Kidney tubule cell (primary cell): ENCODE data around the gene RRP7A.
"Not testable (repeated sequence)": the region's sequence is repeated elsewhere in the genome, so short reads cannot be mapped to it uniquely, and the experiment has no call there.

Experiments
- DNase-seq: peaks from one replicate; pipeline ENCODE4 v3.0.0-alpha.2; 2018; ENCODE audit warnings: low spot score

RRP7A gene, protein sequence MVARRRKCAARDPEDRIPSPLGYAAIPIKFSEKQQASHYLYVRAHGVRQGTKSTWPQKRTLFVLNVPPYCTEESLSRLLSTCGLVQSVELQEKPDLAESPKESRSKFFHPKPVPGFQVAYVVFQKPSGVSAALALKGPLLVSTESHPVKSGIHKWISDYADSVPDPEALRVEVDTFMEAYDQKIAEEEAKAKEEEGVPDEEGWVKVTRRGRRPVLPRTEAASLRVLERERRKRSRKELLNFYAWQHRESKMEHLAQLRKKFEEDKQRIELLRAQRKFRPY

DNA sequence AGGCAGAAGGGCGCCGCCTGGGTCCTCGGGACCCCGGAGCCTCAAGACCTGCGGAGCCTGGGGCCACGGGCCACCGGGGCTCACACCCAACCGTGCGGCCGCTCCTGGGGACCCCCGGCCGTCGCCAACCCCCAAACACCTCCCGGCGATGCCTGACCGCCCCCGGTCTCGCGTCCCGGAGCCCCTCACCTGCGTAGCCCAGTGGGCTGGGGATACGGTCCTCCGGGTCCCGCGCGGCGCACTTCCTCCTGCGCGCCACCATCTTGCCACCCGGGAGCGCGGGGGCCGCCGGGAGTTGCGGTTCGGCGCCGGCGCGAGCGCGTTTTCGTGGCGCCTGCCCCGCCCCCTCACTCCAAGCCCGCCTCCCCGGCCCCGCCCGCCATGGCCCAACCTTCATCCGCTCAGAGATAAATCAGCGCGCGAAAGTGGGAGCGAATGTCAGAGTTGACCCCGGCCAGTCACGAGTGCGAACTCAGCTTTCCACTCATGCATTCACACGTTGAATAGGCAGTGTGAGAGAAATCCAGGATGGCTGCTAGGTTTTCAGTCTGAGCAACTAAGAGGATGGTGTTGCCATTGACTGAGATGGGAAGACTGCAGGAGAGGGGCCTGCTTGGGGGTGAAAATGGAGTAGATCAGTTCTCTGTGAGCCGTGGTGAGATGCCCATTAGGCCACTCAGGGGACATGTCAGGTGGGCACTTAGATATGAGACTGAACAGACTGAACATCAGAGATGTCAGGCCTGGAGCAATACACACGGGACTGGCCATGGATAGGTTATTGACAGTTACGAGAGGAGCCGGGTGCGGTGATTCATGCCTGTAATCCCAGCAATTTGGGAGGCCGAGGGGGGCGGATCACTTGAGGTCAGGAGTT lies at the start of gene RRP7A:
RRP7A (minus strand) TSS at position 272 of the 877 bp plus-strand sequence; CDS start at position 262, 10 bp downstream.
- peak; percentile 74 for DNase-seq

DNA sequence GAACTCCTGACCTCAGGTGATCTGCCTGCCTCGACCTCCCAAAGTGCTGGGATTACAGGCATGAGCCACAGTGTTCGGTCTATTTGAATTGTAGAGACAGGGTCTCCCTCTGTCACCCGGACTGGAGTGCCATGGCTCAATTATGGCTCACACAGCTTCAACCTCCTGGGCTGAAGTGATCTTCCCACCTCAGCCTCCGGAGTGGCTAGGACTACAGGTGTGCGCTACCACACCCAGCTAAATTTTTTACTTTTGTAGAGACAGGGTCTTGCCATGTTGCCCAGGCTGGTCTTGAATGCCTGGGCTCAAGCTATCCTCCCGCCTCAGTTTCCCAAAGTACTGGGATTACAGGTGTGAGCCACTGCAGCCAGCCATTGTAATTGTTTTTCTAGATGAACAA lies 48.4 kb upstream of the RRP7A start:
- not testable (repeated sequence) for DNase-seq

DNA sequence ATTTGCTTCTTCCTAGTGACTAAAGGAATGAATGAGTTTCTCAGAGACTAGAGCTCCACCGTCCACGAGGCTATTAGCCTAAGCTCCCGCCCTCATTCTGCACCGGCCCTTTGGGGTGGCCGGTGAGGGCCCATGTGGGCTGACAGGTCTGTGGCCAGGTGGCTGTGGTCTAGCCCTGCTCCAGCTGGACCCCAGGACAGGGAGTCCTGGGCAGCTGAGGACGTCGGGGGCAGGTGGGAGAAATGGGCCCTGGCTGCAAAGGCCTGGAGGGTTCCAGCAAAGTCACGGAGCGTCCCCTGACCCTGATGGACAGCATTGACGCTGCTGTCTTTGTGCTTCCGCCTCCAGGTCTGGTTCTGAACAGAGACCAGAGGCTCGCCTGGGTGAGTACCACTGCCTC lies 46.4 kb upstream of the RRP7A start:
- DNase-seq = no peak

DNA sequence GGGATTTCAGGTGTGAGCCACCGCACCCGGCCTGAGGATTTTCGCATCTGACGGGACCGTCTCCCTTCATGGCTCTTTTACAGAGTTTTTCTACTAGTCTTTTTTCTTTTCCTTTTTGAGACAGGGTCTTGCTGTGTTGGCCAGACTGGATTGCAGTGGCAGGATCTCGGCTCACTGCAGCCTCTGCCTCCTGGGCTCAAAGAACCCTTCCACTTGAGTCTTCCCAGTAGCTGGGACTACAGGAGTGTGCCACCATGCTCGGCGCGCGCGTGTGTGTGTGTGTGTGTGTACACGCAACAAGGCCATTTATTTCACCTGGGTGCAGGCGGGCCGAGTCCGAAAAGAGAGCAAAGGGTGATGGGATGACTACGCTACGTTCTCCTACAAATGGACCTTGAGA lies 45.1 kb upstream of the RRP7A start:
- DNase-seq = no peak

DNA sequence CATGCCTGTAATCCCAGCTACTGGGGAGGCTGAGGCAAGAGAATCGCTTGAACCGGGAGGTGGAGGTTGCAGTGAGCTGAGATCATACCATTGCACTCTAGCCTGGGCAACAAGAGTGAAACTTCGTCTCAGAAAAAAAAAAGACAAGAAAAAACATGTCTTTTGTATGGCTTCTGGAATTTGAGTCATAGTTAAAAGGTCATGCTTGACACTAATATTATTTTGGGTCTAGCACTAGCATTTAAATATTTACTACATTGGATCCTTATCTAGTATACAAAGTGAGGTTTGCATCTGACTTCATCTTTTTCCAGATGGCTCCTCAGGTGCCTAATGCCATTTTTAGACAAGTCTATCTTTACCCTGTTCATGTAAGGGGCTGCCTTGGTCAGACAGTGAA lies 44.3 kb upstream of the RRP7A start:
- not testable (repeated sequence) for DNase-seq

DNA sequence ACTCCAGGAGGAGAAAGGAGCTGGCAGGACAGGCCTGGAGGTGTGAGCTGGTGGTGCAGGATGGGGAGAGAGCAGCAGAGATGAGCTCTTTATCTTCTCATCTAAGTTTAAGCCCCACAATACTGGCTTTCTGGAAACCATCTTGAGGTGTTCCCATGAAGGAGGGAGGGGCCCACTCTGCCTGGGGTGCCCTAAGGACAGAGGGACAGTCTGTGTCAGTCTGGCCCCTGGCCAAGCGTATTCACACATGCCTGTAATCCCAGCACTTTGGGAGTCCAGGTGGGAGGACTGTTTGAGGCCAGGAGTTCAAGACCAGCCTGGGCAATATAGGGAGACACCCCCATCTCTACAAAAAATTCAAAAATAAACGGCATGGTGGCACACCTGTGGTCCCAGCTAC lies 43.1 kb upstream of the RRP7A start:
- no peak for DNase-seq

DNA sequence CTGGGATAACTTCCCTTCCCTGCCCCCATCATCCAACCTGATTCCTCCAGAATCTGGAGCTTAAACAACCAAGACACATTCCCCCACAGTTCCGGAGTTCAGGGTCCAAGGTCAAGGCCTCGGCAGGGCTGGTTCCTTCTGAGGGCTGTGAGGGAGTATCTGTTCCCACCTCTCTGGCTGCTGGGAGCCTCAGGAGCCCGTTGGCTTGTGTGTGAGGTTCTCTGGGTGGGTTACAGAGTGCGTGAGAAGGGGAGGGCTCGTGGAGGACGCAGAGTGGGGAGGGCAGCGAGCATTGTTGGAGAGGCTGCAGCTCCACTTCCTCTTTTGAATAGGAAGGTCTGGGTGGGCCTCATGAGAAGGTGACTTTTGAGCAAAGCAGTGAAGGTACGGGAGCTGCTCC lies 42.7 kb upstream of the RRP7A start:
- no peak for DNase-seq

DNA sequence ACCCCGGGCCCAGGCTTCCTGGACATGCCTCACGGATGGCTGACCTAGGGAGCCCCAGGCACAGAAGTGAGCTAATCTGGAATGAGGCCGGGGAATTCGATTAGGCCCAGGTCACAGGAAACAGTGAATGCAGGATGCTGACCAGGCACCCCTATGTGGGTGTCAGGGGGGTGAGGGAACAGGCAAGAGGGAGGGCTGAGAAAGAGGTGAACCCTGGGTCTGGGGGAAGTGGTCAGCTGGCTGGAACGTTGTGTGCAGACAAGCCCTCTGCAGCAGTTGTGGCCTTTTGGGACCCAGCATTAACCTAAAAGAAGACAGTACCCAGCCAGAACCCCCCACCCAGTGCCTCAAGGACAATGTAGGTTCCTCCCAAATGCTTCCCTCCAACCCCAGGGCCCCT lies 42.3 kb upstream of the RRP7A start:
- DNase-seq = no peak

DNA sequence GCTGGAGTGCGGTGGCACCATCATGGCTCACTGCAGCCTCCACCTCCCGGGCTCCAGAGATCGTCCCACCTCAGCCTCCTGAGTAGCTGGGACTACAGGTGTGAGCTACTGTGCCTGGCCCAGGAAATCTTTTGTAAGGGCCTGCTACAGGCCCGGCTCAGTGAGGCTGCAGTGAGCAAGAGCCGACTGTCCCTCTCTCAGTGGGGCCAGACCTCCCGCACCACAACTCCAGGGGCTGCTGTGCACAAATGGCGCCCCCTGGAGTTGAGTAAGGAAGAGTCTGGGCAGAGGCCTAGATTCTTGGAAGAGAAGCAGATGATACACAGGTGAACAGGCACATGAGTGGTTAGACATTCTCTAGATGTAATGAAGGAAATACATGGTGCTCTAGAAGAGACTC lies 41.2 kb upstream of the RRP7A start:
- peak; percentile 42 for DNase-seq

DNA sequence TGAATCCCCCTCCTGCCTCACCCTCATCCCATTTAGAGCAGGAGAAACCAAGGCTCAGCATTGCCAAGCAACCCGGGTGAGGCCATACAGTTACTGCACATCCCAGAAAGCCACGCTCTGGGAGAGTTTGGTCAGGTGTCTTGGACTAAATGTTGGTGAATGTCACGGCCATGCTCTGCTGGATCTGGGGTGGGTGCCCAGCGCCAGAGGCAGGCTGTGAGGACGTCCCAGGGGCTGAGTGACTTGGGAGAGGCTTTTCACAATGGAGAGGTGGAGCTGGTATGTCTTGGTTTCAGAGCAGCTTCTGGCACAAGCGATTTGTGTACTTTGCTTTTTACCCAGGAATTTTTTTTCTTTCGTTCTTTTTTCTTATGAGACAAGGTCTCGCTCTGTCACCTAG lies 40.8 kb upstream of the RRP7A start:
- peak; percentile 17 for DNase-seq

DNA sequence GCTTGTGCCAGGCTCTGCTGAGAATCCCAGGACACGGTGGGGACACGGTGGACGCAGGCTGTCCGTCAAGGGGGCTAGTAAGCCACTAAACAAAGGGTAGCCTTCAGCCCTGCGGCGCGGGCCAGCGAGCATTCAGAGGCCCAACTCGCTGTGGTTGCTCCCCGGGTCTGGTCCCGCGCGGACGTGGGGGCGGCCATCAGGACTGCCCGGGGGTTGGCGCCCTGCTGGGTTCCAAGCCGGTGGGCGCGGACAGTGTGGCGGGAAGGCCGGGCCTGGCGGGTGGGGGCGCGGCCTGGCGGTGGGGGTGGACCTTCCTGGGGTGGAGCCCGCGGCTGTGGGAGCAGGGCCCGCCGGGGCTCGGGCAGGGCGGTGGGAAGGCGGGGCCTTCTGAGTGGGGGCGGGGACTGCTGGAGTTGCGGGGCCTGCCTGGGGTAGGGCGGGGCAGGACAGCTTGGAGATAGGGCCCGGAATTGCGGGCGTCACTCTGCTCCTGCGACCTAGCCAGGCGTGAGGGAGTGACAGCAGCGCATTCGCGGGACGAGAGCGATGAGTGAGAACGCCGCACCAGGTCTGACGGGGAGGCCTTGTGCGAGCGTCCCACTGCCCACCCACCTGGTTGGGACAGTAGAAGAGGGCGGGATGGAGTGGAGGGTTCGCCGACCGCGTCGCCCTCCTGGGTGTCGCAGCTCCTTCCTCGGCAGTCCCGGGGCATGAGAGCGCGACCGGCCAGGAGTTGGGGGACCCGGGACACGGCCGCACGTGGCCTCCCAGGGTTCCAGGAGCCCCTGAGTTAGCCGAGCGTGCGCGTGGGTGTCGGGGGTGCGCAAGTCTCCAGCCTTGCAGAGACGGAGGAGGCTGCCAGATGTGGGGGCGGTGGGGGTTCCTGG lies 34.1 kb upstream of the RRP7A start, which contains the start of gene SERHL2:
SERHL2 (plus strand) TSS at position 482 of the 887 bp plus-strand sequence; CDS start at position 547, 65 bp downstream.
- peak; percentile 74 for DNase-seq

DNA sequence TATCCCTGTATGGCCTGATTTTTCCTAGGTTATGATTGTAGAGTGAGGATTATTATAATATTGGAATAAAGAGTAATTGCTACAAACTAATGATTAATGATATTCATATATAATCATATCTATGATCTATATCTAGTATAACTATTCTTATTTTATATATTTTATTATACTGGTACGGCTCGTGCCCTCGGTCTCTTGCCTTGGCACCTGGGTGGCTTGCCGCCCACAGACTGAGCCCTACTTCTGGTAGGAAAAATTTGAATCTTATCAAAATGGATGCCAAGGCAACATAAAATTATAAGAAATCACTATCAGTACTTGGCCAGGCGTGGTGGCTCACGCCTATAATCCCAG lies 32.7 kb upstream of the RRP7A start:
- not testable (repeated sequence) for DNase-seq

DNA sequence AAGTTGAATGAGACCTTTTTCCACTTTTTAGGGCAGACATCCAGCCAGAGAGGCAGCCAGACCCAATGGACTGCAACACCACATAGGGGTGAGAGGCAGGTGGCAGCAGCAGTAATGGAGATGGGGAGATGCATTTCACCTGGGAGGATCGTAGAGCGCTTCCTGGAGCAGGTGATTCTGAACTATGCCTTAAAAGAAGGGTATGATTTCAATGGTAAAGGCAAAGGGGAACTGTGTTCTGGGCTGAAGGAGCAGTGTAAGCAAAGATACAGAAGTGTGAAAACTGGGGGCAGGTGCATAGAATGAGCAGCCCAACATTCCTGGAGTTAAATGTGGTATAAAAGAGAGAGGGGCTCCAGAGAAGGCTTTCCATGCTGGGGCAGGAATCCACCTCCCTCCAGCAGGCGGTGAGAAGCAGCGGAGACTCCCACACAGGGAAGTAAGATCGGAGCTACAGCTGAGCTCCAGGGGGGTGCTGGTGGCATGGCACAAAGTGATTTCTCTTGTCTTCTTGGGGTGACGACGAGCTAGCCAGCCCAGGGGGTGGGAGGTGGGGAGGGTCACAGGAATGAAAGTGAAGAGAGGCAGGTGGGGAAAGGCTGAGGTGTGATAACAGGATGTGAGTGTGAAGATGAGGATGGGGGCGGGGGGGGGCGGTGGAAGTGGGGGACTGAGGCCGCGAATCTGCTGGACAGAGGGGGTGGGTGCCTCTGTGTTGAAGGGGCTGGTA lies 29.9 kb upstream of the RRP7A start:
- DNase-seq = no peak

DNA sequence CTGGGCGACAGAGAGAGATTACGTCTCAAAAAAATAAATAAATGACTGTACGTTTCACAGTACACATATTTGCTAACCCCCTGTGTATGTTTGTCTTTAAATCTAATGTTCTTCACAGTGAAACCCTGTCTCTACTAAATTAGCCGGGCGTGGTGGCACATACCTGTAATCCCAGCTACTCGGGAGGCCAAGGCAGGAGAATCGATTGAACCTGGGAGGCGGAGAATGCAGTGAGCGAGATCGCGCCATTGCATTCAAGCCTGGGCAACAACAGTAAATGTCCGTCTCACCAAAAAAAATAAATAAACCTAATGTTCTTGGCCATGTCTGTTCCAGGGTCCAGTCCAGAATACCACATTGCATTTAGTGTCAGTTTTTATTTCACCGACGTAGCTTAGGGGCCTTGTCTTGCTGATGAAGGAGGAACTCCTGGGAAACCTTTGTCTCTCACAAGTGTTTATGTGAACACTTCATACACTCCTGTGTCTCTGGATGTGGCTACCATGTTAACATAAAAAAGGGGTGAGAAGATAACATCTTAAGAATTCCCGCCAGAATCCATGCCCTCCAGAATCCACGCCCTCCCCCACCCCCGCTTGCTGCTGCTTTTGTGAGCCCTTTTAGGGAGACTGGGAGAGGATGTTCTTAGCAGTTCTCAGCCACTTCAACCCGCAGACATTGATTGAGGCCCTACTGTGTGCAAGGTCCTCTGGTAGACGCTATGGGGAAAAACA lies 29.2 kb upstream of the RRP7A start:
- DNase-seq = no peak

DNA sequence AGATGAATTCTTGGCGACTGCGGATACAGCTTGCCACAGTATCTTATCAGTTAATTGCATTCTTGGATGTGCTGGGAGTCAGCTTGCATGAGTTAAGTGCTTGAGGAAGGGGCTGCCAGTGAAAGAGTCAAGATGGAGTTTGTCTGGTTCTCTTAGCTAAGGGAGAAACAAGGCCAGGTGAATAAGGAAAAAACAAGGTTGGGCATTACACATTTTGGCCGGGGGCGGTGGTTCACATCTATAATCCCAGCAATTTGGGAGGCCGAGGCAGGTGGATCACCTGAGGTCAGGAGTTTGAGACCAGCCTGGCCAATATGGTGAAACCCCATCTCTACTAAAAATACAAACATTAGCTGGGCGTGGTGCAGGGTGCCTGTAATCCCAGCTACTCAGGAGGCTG lies 28.5 kb upstream of the RRP7A start:
- not testable (repeated sequence) for DNase-seq

DNA sequence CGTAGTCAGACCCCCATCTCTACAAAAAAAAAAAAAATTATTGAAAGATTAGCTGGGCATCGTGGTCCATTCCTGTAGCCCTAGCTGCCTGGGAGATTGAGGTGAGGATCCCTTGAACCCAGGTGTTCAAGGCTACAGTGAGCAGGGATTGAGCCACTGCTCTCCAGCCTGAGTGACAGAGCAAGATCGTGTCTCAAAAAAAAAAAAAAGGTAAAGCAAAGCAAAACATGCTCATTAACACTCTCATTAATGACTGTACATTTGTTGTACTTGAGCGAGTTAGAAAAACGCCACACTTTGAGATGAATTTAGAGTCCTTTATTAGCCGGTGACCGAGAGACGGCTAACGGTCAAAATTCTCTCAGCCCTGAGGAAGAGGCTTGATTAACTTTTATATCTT lies 28.0 kb upstream of the RRP7A start:
- no peak for DNase-seq

DNA sequence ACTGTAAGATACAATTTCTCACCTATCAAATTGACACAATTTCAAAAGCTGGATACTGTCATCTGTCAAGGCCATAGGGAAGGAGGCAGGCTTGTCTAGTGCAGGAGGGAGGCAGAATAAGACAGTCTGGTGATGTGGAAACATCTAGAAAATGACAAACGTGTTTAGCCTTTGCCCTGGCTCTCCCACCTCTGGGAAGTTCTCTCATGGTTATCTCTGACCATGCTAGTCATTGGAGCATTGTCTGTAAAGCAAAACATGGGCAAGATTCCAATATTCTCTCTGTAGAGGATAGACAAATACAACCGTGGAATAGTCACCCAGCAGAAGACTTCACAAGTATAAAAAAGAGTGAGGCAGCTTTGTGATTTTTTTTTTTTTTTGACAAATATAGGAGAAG lies 25.1 kb upstream of the RRP7A start:
- DNase-seq = peak; percentile 44

DNA sequence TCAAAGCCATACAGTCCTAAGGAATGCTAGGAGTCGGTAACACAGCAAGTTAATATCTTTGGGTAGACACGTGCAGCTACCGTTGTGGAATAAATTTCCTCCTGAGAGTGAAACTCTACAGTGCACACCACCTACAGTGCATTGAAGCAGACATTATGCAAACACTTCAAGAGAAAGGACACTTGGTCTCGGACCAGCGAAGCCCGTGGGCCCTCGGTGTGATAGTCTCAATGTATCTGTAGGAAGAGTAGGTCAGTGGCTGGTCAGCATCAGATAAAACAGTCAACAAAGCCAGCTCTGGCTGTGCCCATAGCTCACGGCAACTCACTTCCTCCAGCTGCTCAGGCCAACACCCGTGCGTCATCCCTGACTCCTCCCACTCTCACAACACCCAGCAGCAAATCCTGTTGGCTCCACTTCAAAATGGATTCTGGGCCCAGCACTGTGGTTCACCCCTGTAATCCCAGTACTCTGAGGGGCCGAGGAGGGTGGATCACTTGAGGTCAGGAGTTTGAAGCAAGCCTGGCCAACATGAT lies 19.7 kb upstream of the RRP7A start:
- DNase-seq = not testable (repeated sequence)

DNA sequence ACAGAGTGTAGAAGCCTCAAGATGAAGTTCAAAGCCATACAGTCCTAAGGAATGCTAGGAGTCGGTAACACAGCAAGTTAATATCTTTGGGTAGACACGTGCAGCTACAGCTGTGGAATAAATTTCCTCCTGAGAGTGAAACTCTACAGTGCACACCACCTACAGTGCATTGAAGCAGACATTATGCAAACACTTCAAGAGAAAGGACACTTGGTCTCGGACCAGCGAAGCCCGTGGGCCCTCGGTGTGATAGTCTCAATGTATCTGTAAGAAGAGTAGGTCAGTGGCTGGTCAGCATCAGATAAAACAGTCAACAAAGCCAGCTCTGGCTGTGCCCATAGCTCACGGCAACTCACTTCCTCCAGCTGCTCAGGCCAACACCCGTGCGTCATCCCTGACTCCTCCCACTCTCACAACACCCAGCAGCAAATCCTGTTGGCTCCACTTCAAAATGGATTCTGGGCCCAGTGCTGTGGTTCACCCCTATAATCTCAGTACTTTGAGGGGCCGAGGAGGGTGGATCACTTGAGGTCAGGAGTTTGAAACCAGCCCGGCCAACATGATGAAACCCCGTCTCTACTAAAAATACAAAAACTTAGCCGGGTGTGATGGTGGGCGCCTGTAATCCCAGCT lies 17.7 kb upstream of the RRP7A start:
- DNase-seq = not testable (repeated sequence)

DNA sequence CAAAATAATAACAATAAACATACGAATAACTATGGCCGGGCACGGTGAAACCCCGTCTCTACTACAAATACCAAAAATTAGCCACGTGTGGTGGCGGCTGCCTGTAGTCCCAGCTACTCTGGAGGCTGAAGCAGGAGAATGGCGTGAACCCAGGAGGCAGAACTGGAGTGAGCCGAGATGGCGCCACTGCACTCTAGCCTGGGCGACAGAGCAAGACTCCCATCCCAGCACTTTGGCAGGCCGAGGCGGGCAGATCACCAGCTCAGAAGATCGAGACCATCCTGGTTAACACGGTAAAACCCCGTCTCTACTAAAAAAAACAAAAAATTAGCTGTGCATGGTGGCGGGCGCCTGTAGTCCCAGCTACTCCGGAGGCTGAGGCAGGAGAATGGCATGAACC lies 17.0 kb upstream of the RRP7A start:
- not testable (repeated sequence) for DNase-seq
